ENCODE results near the gene TOR1AIP1. TPM values are rescaled to one million over a fixed set of nuclear protein-coding genes. Genes with fewer than 3 reads are reported as not detected.

Gene TOR1AIP1
- total and polyA plus RNA-seq, 11 donors = 16.0 to 68.2 (median 45.2) TPM

- no peaks in the 10 kb centered on the region for H3K36me3 ChIP-seq
- 2 to 4% (median 3%) methylated on average over 19 of the region's 19 CpGs for WGBS, 4 donors
- ATAC-seq = peak in 3 of 4 donors; percentile 4 to 55 (median 38)
- peaks cover 0 to 48% (median 32%) of the 10 kb centered on the region in 12 donors for H3K4me1 ChIP-seq
- peak overlapping the region; percentile 72 to 96 (median 86) for H3K4me3 ChIP-seq
- peak overlapping the region; percentile 83 to 98 (median 95) for H3K27ac ChIP-seq
- TF ChIP-seq CTCF (IDR thresholded peaks at IDR 0.05) (peak in 3 of 12 donors; percentile 6 to 33 (median 31)), POLR2A (IDR thresholded peaks at IDR 0.05) (no peak)
- H3K27me3 ChIP-seq = no peaks in the 10 kb centered on the region
- peak in 2 of 5 donors; percentile 8 to 34 for DNase-seq
- intact Hi-C loops (cut with DNase I) = loop anchor here in 8 of 10 donors (1.0 to 10.0 kb wide), 6 partner anchors 48 to 201 kb away; partner anchors contain the start of genes TOR1AIP1 (in 7 of the 8), QSOX1 (in 1 of the 8) and TOR1AIP2 (in 1 of the 8)
- no peaks in the 10 kb centered on the region for H3K9me3 ChIP-seq
These were observed 71.9 kb downstream of the TOR1AIP1 start for GRCh38 chr1:179953974-179954492.

- Histone ChIP-seq H3K4me1 (peaks cover 0 to 48% (median 32%) of the 10 kb centered on the region in 12 donors), H3K27ac (peak within 1 kb of the TSS; percentile 83 to 98 (median 95)), H3K27me3 (no peaks in the 10 kb centered on the region), H3K9me3 (no peaks in the 10 kb centered on the region), H3K4me3 (peak within 1 kb of the TSS; percentile 72 to 96 (median 86)), H3K36me3 (no peaks in the 10 kb centered on the region)
- 0 to 1% (median 0%) methylated on average over 26 to 72 of the region's 72 CpGs for WGBS, 4 donors
- intact Hi-C loops (cut with DNase I) = loop anchor here in 9 of 10 donors (1.0 to 10.0 kb wide), 6 partner anchors 48 to 200 kb away; partner anchors contain the start of genes TOR1AIP1 (in 8 of the 9), QSOX1 (in 1 of the 9) and TOR1AIP2 (in 1 of the 9)
- TF ChIP-seq POLR2A (IDR thresholded peaks at IDR 0.05) = peak; percentile 46 to 71
- peak in 1 of 12 donors; percentile 11 for TF ChIP-seq CTCF (IDR thresholded peaks at IDR 0.05)
- ATAC-seq = peak; percentile 97 to 99 (median 98)
- peak; percentile 99 for DNase-seq
These were observed 72.6 kb downstream of the TOR1AIP1 start, which contains the start of gene CEP350 for GRCh38 chr1:179954493-179955286. CEP350 (plus strand) TSS chr1:179954810; CDS start chr1:179986182, 31,372 bp downstream.

GRCh38 chr1:179955287-179955680 lies 73.2 kb downstream of the TOR1AIP1 start:
- H3K4me1 ChIP-seq = peaks cover 0 to 48% (median 32%) of the 10 kb centered on the region in 12 donors
- no peaks in the 10 kb centered on the region for H3K27me3 ChIP-seq
- no peaks in the 10 kb centered on the region for H3K9me3 ChIP-seq
- 0 to 1% (median 0%) methylated on average over 6 to 10 of the region's 10 CpGs for WGBS, 4 donors
- peak overlapping the region; percentile 72 to 96 (median 86) for H3K4me3 ChIP-seq
- intact Hi-C loops (cut with DNase I) = loop anchor here in 5 of 10 donors (2.0 to 10.0 kb wide), 4 partner anchors 70 to 200 kb away; partner anchors contain the start of genes TOR1AIP1 (in 3 of the 5), QSOX1 (in 1 of the 5) and TOR1AIP2 (in 1 of the 5)
- ATAC-seq (no peak), DNase-seq (peak in 1 of 5 donors; percentile 32)
- peaks cover 0 to 1% (median 0%) of the 10 kb centered on the region in 9 donors for H3K36me3 ChIP-seq
- TF ChIP-seq POLR2A (IDR thresholded peaks at IDR 0.05) (no peak), CTCF (IDR thresholded peaks at IDR 0.05) (no peak)
- peak overlapping the region; percentile 83 to 98 (median 95) for H3K27ac ChIP-seq
